OCI-LY7 (cell line): Measurements from ENCODE around the gene SLC5A5.

Source experiments
- EZH2phosphoT487 ChIP-seq: fragments of 200-600 bp; sonication (generic); IDR thresholded peaks from 2 replicates; pipeline ENCODE4 v1.6.1; 2018; ENCODE audit warnings: low read depth, borderline replicate concordance, mild to moderate bottlenecking, mixed run types, antibody characterized with exemption, low read length, moderate library complexity, mixed read lengths
- TF ChIP-seq, protein P1 (sequence below): fragments of 200-600 bp; sonication (generic); conservative IDR thresholded peaks from 2 replicates; pipeline ENCODE4 v1.5.1; 2014; ENCODE audit warnings: mild to moderate bottlenecking, antibody characterized with exemption, low read length, moderate library complexity, mixed read lengths

GRCh38 chr19:17868669-17869068 lies 3.1 kb upstream of the SLC5A5 start:
- TF ChIP-seq, protein P1, sequence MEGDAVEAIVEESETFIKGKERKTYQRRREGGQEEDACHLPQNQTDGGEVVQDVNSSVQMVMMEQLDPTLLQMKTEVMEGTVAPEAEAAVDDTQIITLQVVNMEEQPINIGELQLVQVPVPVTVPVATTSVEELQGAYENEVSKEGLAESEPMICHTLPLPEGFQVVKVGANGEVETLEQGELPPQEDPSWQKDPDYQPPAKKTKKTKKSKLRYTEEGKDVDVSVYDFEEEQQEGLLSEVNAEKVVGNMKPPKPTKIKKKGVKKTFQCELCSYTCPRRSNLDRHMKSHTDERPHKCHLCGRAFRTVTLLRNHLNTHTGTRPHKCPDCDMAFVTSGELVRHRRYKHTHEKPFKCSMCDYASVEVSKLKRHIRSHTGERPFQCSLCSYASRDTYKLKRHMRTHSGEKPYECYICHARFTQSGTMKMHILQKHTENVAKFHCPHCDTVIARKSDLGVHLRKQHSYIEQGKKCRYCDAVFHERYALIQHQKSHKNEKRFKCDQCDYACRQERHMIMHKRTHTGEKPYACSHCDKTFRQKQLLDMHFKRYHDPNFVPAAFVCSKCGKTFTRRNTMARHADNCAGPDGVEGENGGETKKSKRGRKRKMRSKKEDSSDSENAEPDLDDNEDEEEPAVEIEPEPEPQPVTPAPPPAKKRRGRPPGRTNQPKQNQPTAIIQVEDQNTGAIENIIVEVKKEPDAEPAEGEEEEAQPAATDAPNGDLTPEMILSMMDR = no peak
- no peak for TF ChIP-seq EZH2phosphoT487
